ENCODE data around the gene LEPROT.
"Not testable (repeated sequence)": the region's sequence is repeated elsewhere in the genome, so short reads cannot be mapped to it uniquely, and the experiment has no call there.

Gene LEPROT

GRCh38 chr1:65444128-65444640 lies 23.7 kb downstream of the LEPROT start:
- H3K27me3 ChIP-seq (ENCODE audit: insufficient read depth, low read length): no peaks in the 10 kb centered on the region
- H3K79me2 ChIP-seq (ENCODE audit: insufficient read depth, low read length): no peaks in the 10 kb centered on the region
- no peak overlapping the region for H3K27ac ChIP-seq (ENCODE audit: low read depth, low read length, poor library complexity, severe bottlenecking)
- H3K36me3 ChIP-seq (ENCODE audit: insufficient read depth, low read length): no peaks in the 10 kb centered on the region
- no peak overlapping the region for H3K9ac ChIP-seq (ENCODE audit: low read length)
- H4K20me1 ChIP-seq (ENCODE audit: insufficient read depth, low read length): no peaks in the 10 kb centered on the region
- no peaks in the 10 kb centered on the region for H3K4me1 ChIP-seq (ENCODE audit: insufficient read depth, low read length, severe bottlenecking)
- H3K4me2 ChIP-seq (ENCODE audit: low read length): no peak overlapping the region
- H3K4me3 ChIP-seq (ENCODE audit: low read depth, low read length, poor library complexity, severe bottlenecking): no peak overlapping the region
- no peaks in the 10 kb centered on the region for H3K9me3 ChIP-seq (ENCODE audit: low read length)
- TF ChIP-seq EZH2 (IDR thresholded peaks at IDR 0.05; ENCODE audit: borderline replicate concordance, low read length) (no peak), CTCF (IDR thresholded peaks at IDR 0.05; ENCODE audit: low read length) (no peak)
- H3K9me2 ChIP-seq (ENCODE audit: low read depth, low read length): no peaks in the 10 kb centered on the region
- no peak overlapping the region for H2AFZ ChIP-seq (ENCODE audit: low read length)
- no peaks in the 10 kb centered on the region for H3F3A ChIP-seq (ENCODE audit: insufficient read depth, low read length)

- Histone ChIP-seq H3K9me2 (ENCODE audit: low read depth, low read length) (no peaks in the 10 kb centered on the region), H3K4me2 (ENCODE audit: low read length) (no peak overlapping the region), H3F3A (ENCODE audit: insufficient read depth, low read length) (no peaks in the 10 kb centered on the region), H3K27ac (ENCODE audit: low read depth, low read length, poor library complexity, severe bottlenecking) (no peak overlapping the region), H2AFZ (ENCODE audit: low read length) (no peak overlapping the region), H3K9ac (ENCODE audit: low read length) (no peak overlapping the region), H3K9me3 (ENCODE audit: low read length) (no peaks in the 10 kb centered on the region), H3K4me1 (ENCODE audit: insufficient read depth, low read length, severe bottlenecking) (no peaks in the 10 kb centered on the region), H3K36me3 (ENCODE audit: insufficient read depth, low read length) (no peaks in the 10 kb centered on the region), H3K4me3 (ENCODE audit: low read depth, low read length, poor library complexity, severe bottlenecking) (no peak overlapping the region), H4K20me1 (ENCODE audit: insufficient read depth, low read length) (no peaks in the 10 kb centered on the region), H3K79me2 (ENCODE audit: insufficient read depth, low read length) (no peaks in the 10 kb centered on the region), H3K27me3 (ENCODE audit: insufficient read depth, low read length) (no peaks in the 10 kb centered on the region)
- TF ChIP-seq CTCF (IDR thresholded peaks at IDR 0.05; ENCODE audit: low read length): no peak
- TF ChIP-seq EZH2 (IDR thresholded peaks at IDR 0.05; ENCODE audit: borderline replicate concordance, low read length): no peak
Observed at GRCh38 chr1:65445837-65446236, 25.4 kb downstream of the LEPROT start.

- Histone ChIP-seq H3F3A (ENCODE audit: insufficient read depth, low read length) (no peaks in the 10 kb centered on the region), H3K79me2 (ENCODE audit: insufficient read depth, low read length) (no peaks in the 10 kb centered on the region), H3K9me2 (ENCODE audit: low read depth, low read length) (no peaks in the 10 kb centered on the region), H3K4me1 (ENCODE audit: insufficient read depth, low read length, severe bottlenecking) (no peaks in the 10 kb centered on the region), H3K9me3 (ENCODE audit: low read length) (no peaks in the 10 kb centered on the region), H3K27me3 (ENCODE audit: insufficient read depth, low read length) (no peaks in the 10 kb centered on the region), H3K36me3 (ENCODE audit: insufficient read depth, low read length) (no peaks in the 10 kb centered on the region), H3K9ac (ENCODE audit: low read length) (no peak overlapping the region), H3K27ac (ENCODE audit: low read depth, low read length, poor library complexity, severe bottlenecking) (no peak overlapping the region), H2AFZ (ENCODE audit: low read length) (no peak overlapping the region), H4K20me1 (ENCODE audit: insufficient read depth, low read length) (no peaks in the 10 kb centered on the region), H3K4me2 (ENCODE audit: low read length) (no peak overlapping the region), H3K4me3 (ENCODE audit: low read depth, low read length, poor library complexity, severe bottlenecking) (no peak overlapping the region)
- TF ChIP-seq CTCF (IDR thresholded peaks at IDR 0.05; ENCODE audit: low read length): no peak
- TF ChIP-seq EZH2 (IDR thresholded peaks at IDR 0.05; ENCODE audit: borderline replicate concordance, low read length): no peak
Observed at GRCh38 chr1:65449214-65449823, 28.9 kb downstream of the LEPROT start.

- H4K20me1 ChIP-seq (ENCODE audit: insufficient read depth, low read length); H2AFZ ChIP-seq (ENCODE audit: low read length); H3K4me1 ChIP-seq (ENCODE audit: insufficient read depth, low read length, severe bottlenecking); H3K4me2 ChIP-seq (ENCODE audit: low read length); H3K9me2 ChIP-seq (ENCODE audit: low read depth, low read length); H3K36me3 ChIP-seq (ENCODE audit: insufficient read depth, low read length); H3K9me3 ChIP-seq (ENCODE audit: low read length); H3F3A ChIP-seq (ENCODE audit: insufficient read depth, low read length); H3K27me3 ChIP-seq (ENCODE audit: insufficient read depth, low read length); H3K79me2 ChIP-seq (ENCODE audit: insufficient read depth, low read length); H3K9ac ChIP-seq (ENCODE audit: low read length); H3K27ac ChIP-seq (ENCODE audit: low read depth, low read length, poor library complexity, severe bottlenecking); H3K4me3 ChIP-seq (ENCODE audit: low read depth, low read length, poor library complexity, severe bottlenecking): not testable (repeated sequence)
Observed at GRCh38 chr1:65455678-65456077, 35.2 kb downstream of the LEPROT start.
